ENCODE data around the gene COLEC11.
"Not testable (repeated sequence)": the region's sequence is repeated elsewhere in the genome, so short reads cannot be mapped to it uniquely, and the experiment has no call there.

COLEC11 gene

GRCh38 chr2:3631161-3631850 lies 36.4 kb downstream of the COLEC11 start:
- H3K27me3 ChIP-seq (ENCODE audit: control insufficient read depth in 1 of 2, insufficient read depth in 2 of 2, low read length in 2 of 2): no peaks in the 10 kb centered on the region
- H3K4me3 ChIP-seq (ENCODE audit: low read depth in 1 of 2, low read length in 2 of 2): no peak overlapping the region
- no peaks in the 10 kb centered on the region for H3K36me3 ChIP-seq (ENCODE audit: insufficient read depth, low read length)
- H3K9ac ChIP-seq (ENCODE audit: low read length): no peak overlapping the region
- H3K27ac ChIP-seq (ENCODE audit: low read depth, low read length): peak overlapping the region; percentile 12
- H3K9me3 ChIP-seq (ENCODE audit: low read length): no peaks in the 10 kb centered on the region
- H3K4me1 ChIP-seq (ENCODE audit: insufficient read depth, low read length): no peaks in the 10 kb centered on the region

DNA sequence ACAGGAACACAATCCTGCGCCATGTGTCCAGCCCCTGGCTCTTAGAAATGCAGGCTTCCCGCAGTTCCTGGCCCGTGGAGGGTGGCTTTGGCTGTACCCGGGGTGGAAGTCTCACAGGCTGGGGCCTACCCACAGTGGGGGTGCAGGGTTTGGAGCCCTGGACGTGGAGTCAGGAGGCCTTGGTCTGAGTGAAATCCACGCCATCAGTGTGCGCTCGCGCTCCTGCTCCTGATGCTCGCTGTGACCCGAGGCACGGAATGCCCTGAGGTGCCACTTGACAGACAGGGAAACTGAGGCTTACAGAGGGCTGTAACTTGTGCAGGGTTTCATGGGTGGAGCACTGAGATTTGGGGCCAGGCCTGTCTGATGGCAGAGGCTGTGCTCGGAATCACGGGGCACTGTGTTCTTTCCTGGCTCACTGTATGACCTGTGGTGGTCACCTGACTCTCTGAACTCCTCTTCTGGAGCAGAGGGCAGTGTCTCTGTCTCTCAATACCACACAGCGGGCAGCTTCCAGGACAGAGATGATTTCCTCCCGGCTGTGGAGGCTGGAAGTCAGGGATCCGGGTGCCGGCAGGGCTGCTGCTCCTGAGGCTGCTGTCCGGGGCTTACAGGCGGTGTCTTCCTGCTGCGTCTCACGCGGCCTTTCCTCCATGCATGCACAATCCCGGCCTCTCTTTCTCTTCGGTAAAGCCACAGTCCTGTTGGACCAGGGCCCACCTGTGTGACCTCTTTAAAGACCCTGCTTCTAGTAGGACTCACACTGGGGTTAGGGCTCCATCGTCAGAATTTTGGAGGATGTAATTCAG lies 37.1 kb downstream of the COLEC11 start:
- Histone ChIP-seq H3K9ac (ENCODE audit: low read length) (no peak overlapping the region), H3K27me3 (ENCODE audit: control insufficient read depth in 1 of 2, insufficient read depth in 2 of 2, low read length in 2 of 2) (no peaks in the 10 kb centered on the region), H3K4me3 (ENCODE audit: low read depth in 1 of 2, low read length in 2 of 2) (no peak overlapping the region), H3K27ac (ENCODE audit: low read depth, low read length) (peak overlapping the region; percentile 12), H3K9me3 (ENCODE audit: low read length) (no peaks in the 10 kb centered on the region), H3K36me3 (ENCODE audit: insufficient read depth, low read length) (no peaks in the 10 kb centered on the region), H3K4me1 (ENCODE audit: insufficient read depth, low read length) (no peaks in the 10 kb centered on the region)

DNA sequence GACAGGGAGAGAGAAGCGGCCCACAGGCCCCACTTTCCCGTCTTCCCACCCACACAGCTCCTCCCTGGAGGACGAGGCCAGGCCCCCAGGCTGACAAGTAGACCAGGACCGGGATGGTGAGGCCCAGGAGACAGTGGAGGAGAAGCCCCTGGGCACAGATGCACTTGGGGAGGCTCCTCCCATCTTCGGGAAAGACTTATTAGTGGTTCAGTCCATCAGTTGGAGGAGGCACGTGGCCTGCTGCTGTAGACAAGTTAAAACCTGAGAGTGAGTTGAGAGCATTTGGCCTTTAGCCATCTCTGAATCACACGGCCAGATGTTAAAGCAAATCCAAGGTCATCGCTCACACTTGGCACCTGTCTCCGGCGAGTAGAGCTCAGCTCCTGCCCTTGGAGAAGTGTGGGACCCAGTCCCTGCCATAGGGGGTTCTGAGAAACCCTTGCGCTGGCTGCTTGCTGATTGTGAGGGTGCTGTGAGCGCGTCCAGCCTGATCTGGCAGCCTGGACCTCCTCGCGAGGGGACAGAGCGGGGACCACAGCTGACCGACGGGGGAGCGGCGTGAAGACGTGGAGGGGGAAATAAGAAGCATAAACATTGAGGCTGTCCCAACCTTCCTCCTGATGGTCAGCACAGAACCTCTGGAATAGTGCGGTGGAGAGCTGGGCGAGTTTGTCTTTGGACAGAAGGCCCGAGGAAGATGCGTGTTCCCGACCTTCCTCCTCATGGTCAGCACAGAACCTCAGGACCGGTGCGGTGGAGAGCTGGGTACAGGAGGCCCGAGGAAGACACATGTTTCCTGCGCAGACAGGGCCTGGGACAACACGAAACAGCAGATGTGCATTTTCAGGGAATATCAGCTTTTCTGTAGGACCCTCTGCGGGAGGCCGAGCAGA lies 38.4 kb downstream of the COLEC11 start:
- H3K9ac ChIP-seq (ENCODE audit: low read length): no peak overlapping the region
- H3K4me3 ChIP-seq (ENCODE audit: low read depth in 1 of 2, low read length in 2 of 2): no peak overlapping the region
- no peaks in the 10 kb centered on the region for H3K36me3 ChIP-seq (ENCODE audit: insufficient read depth, low read length)
- H3K27ac ChIP-seq (ENCODE audit: low read depth, low read length): no peak overlapping the region
- no peaks in the 10 kb centered on the region for H3K9me3 ChIP-seq (ENCODE audit: low read length)
- H3K27me3 ChIP-seq (ENCODE audit: control insufficient read depth in 1 of 2, insufficient read depth in 2 of 2, low read length in 2 of 2): no peaks in the 10 kb centered on the region
- no peaks in the 10 kb centered on the region for H3K4me1 ChIP-seq (ENCODE audit: insufficient read depth, low read length)

DNA sequence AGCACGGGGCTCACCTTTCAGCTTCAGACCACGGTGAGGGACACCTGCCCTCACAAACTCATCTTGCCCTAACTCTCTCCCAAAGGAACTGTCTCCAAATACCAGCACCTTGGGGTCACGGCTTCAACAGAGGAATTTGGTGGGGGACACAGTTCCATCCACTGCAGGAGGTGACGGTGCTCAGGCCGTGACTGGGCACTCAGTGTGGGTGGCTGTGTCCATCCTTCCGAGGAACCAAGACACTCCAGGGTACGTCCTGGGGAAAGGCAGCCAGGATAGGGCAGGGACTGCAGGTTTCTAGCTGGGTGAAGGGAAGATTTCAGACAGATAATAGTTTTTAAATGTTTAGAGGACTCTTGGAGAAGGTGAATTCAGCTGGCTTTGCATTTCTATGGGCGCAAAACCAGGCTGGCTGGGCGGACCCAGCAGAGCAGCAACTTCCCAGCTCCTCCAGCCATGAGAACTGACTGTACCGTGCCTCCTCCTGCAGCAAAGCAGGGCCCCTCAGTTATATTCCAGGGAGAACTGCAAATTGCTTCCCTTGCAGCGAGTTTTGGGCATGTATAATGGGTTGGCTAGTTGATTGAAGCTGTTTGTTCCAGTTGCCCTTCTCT lies 39.2 kb downstream of the COLEC11 start:
- H3K9ac ChIP-seq (ENCODE audit: low read length): no peak overlapping the region
- no peaks in the 10 kb centered on the region for H3K4me1 ChIP-seq (ENCODE audit: insufficient read depth, low read length)
- H3K27me3 ChIP-seq (ENCODE audit: control insufficient read depth in 1 of 2, insufficient read depth in 2 of 2, low read length in 2 of 2): no peaks in the 10 kb centered on the region
- no peak overlapping the region for H3K4me3 ChIP-seq (ENCODE audit: low read depth in 1 of 2, low read length in 2 of 2)
- no peaks in the 10 kb centered on the region for H3K9me3 ChIP-seq (ENCODE audit: low read length)
- no peaks in the 10 kb centered on the region for H3K36me3 ChIP-seq (ENCODE audit: insufficient read depth, low read length)
- H3K27ac ChIP-seq (ENCODE audit: low read depth, low read length): no peak overlapping the region

GRCh38 chr2:3634596-3635121 lies 39.7 kb downstream of the COLEC11 start:
- H3K36me3 ChIP-seq (ENCODE audit: insufficient read depth, low read length): no peaks in the 10 kb centered on the region
- H3K27ac ChIP-seq (ENCODE audit: low read depth, low read length): no peak overlapping the region
- no peak overlapping the region for H3K4me3 ChIP-seq (ENCODE audit: low read depth in 1 of 2, low read length in 2 of 2)
- no peaks in the 10 kb centered on the region for H3K9me3 ChIP-seq (ENCODE audit: low read length)
- H3K27me3 ChIP-seq (ENCODE audit: control insufficient read depth in 1 of 2, insufficient read depth in 2 of 2, low read length in 2 of 2): no peaks in the 10 kb centered on the region
- no peaks in the 10 kb centered on the region for H3K4me1 ChIP-seq (ENCODE audit: insufficient read depth, low read length)
- no peak overlapping the region for H3K9ac ChIP-seq (ENCODE audit: low read length)

DNA sequence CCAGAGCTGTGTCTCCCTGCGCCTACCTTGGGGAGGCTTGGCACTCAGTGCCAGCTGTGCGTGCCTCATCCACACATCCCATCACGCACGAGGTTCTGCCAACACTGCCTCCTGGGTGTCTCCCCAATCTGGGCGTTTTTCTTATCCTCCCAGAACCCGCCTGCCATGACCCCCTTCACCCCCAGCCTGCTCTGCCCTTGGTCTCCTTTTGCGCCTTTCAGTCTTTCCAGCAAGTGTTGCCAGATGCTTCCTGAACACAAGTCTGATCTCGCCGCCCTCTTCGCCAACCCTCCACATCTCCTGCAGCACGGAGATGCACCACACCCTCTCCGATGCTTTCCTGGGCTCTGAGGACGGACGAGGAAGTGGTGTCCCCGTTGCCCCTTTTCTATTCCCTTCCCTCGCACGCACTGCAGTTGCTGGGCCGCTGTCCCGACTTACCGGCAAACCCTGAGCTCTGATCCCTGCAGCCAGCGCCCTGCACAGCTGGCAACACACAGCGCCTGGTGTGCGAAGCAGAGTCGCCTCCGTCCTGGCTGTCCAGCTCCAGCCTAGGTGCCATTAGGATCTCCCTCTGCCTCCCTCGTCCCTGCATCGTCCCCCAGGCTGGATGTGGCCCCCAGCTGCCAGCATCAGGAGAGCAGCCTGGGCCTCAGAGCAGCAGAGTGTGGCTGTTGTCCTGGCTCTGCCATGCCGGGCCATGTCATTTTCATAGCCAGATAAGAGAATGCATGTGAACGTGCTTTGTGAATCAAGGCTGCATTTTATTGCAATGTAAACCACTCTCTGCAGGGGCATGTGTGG lies 40.5 kb downstream of the COLEC11 start:
- Histone ChIP-seq H3K9me3 (ENCODE audit: low read length) (no peaks in the 10 kb centered on the region), H3K27ac (ENCODE audit: low read depth, low read length) (no peak overlapping the region), H3K36me3 (ENCODE audit: insufficient read depth, low read length) (no peaks in the 10 kb centered on the region), H3K4me3 (ENCODE audit: low read depth in 1 of 2, low read length in 2 of 2) (no peak overlapping the region), H3K9ac (ENCODE audit: low read length) (no peak overlapping the region), H3K27me3 (ENCODE audit: control insufficient read depth in 1 of 2, insufficient read depth in 2 of 2, low read length in 2 of 2) (no peaks in the 10 kb centered on the region), H3K4me1 (ENCODE audit: insufficient read depth, low read length) (no peaks in the 10 kb centered on the region)

GRCh38 chr2:3635975-3636327 lies 41.0 kb downstream of the COLEC11 start:
- H3K4me1 ChIP-seq (ENCODE audit: insufficient read depth, low read length); H3K27ac ChIP-seq (ENCODE audit: low read depth, low read length); H3K27me3 ChIP-seq (ENCODE audit: control insufficient read depth in 1 of 2, insufficient read depth in 2 of 2, low read length in 2 of 2); H3K9me3 ChIP-seq (ENCODE audit: low read length); H3K36me3 ChIP-seq (ENCODE audit: insufficient read depth, low read length); H3K9ac ChIP-seq (ENCODE audit: low read length); H3K4me3 ChIP-seq (ENCODE audit: low read depth in 1 of 2, low read length in 2 of 2): not testable (repeated sequence)

GRCh38 chr2:3636586-3637310 lies 41.8 kb downstream of the COLEC11 start:
- Histone ChIP-seq H3K27me3 (ENCODE audit: control insufficient read depth in 1 of 2, insufficient read depth in 2 of 2, low read length in 2 of 2) (no peaks in the 10 kb centered on the region), H3K9me3 (ENCODE audit: low read length) (no peaks in the 10 kb centered on the region), H3K4me1 (ENCODE audit: insufficient read depth, low read length) (no peaks in the 10 kb centered on the region), H3K9ac (ENCODE audit: low read length) (no peak overlapping the region), H3K4me3 (ENCODE audit: low read depth in 1 of 2, low read length in 2 of 2) (no peak overlapping the region), H3K36me3 (ENCODE audit: insufficient read depth, low read length) (no peaks in the 10 kb centered on the region), H3K27ac (ENCODE audit: low read depth, low read length) (no peak overlapping the region)

GRCh38 chr2:3637311-3637675 lies 42.4 kb downstream of the COLEC11 start:
- Histone ChIP-seq H3K27me3 (ENCODE audit: control insufficient read depth in 1 of 2, insufficient read depth in 2 of 2, low read length in 2 of 2) (no peaks in the 10 kb centered on the region), H3K4me3 (ENCODE audit: low read depth in 1 of 2, low read length in 2 of 2) (no peak overlapping the region), H3K4me1 (ENCODE audit: insufficient read depth, low read length) (no peaks in the 10 kb centered on the region), H3K27ac (ENCODE audit: low read depth, low read length) (no peak overlapping the region), H3K36me3 (ENCODE audit: insufficient read depth, low read length) (no peaks in the 10 kb centered on the region), H3K9me3 (ENCODE audit: low read length) (no peaks in the 10 kb centered on the region), H3K9ac (ENCODE audit: low read length) (no peak overlapping the region)

Data from muscle layer of colon (tissue), 2 donors.